ENCODE results near the gene ZHX3.

Gene ZHX3

DNA sequence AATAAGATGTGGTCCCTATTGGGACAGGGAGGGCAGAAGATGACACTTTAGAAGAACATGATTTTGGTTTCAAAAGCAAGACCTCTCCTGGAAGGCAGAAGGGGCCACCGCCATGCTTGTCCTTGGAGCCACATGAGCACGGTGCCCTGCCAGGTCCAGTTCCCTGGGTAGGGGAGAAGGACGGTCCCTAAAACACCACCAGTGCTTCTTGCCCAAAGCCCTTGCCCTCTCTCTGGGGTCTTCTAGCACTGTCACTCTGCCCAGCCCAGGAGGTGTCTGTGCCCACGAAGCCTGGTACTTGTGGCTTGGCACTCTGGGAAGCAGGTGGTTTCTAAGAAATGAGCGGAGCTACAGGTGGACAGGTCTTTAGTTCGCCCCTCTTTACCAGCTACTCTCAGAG is 134.1 kb downstream of the ZHX3 start:
- DNase-seq (ENCODE audit: low spot score) = no peak
- no peak overlapping the region for H4K91ac ChIP-seq (ENCODE audit: low read depth, low read length, poor library complexity)
- no peak overlapping the region for H3K9ac ChIP-seq (ENCODE audit: low read depth, low read length, poor library complexity)
- H3K27ac ChIP-seq (replicated peaks; ENCODE audit: low read length) = no peak overlapping the region
- H2AFZ ChIP-seq (ENCODE audit: low read length) = no peak overlapping the region
- no peak overlapping the region for H2AK5ac ChIP-seq (ENCODE audit: low read depth, low read length)
- H4K8ac ChIP-seq (ENCODE audit: low read depth, low read length) = no peak overlapping the region
- no peak overlapping the region for H3K4me2 ChIP-seq (ENCODE audit: insufficient read depth, low read length, poor library complexity, severe bottlenecking)
- H3K36me3 ChIP-seq (replicated peaks in 1 of 2; ENCODE audit: control insufficient read depth in 2 of 2, insufficient read depth in 2 of 2, low read length in 2 of 2) = peaks cover 0 to 16% of the 10 kb centered on the region in 2 donors
- H3K9me3 ChIP-seq (replicated peaks in 1 of 2; ENCODE audit: control insufficient read depth in 2 of 2, insufficient read depth in 1 of 2, low read depth in 1 of 2, low read length in 2 of 2) = peaks cover 0 to 5% of the 10 kb centered on the region in 2 donors
- no peak overlapping the region for H3K4me3 ChIP-seq (ENCODE audit: low read length in 2 of 2)
- H2BK5ac ChIP-seq (ENCODE audit: low read length) = no peak overlapping the region
- H3K18ac ChIP-seq (ENCODE audit: low read length) = no peak overlapping the region
- no peak overlapping the region for H3K14ac ChIP-seq (ENCODE audit: low read length)
- H3K4me1 ChIP-seq (ENCODE audit: control insufficient read depth in 2 of 2, insufficient read depth in 1 of 2, low read depth in 1 of 2, low read length in 2 of 2) = peaks cover 6 to 7% of the 10 kb centered on the region in 2 donors
- no peak overlapping the region for H2BK15ac ChIP-seq (ENCODE audit: low read length)
- H2BK12ac ChIP-seq (ENCODE audit: low read length) = no peak overlapping the region
- no peak overlapping the region for H3K23ac ChIP-seq (ENCODE audit: low read depth, low read length, poor library complexity)
- no CpG with 5 or more reads among the region's 6 CpGs for WGBS, 2 donors (ENCODE audit: extremely low coverage in 2 of 2, insufficient read length in 2 of 2, insufficient replicate concordance in 1 of 2)
- no peaks in the 10 kb centered on the region for H3K27me3 ChIP-seq (ENCODE audit: control insufficient read depth in 3 of 3, insufficient read depth in 3 of 3, low read depth in 1 of 3, low read length in 3 of 3)
- H2BK120ac ChIP-seq (ENCODE audit: low read depth, low read length) = no peak overlapping the region
- H3K79me1 ChIP-seq (ENCODE audit: low read depth, low read length) = no peaks in the 10 kb centered on the region
- no peak overlapping the region for H3K4ac ChIP-seq (ENCODE audit: low read length)

DNA sequence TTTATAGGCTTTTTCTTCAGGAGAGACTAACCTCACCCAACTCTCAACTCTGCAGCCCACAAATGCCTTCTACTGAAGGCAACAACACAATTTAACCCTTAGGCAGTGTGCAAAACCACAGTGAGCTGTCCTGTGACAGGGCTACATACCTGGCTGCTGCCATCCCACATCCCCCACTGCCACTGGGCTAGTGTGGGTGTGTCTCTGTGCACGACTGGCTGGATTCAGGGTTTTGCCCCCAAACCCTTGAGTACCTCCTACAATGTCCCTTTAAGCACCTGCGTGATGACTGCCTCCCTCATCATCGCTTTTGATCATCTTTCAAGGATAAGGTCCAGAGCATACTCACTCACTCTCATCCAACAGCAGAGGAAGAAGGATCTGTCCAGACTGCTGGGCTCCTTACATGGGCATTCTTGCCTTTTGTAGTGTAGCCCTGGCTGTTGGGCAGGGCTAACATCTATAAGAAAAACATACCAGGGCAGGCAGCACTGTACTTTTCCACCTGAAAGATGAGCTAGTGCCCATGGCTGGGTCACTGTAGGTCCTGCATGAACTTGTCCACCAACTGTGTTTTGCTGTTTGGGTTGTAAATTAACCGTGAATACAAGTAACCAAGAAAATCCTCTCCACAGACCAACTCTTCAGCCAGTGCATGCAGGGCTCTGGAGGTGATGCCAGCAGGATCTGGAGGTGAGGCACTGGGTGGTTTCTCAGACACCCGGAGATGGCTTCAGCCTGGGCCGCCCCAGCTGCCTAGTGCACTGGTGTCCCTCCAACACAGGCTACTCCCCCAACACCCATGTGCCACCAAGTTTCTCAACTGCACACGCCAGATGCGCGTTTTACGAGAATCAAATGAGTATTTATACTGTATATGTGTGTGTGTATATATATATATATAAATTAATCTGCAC is 135.0 kb downstream of the ZHX3 start:
- H3K27me3 ChIP-seq (ENCODE audit: control insufficient read depth in 3 of 3, insufficient read depth in 3 of 3, low read depth in 1 of 3, low read length in 3 of 3) = no peaks in the 10 kb centered on the region
- no peak overlapping the region for H2AK5ac ChIP-seq (ENCODE audit: low read depth, low read length)
- no peaks in the 10 kb centered on the region for H3K79me1 ChIP-seq (ENCODE audit: low read depth, low read length)
- no CpG with 5 or more reads among the region's 10 CpGs for WGBS, 2 donors (ENCODE audit: extremely low coverage in 2 of 2, insufficient read length in 2 of 2, insufficient replicate concordance in 1 of 2)
- no peak overlapping the region for H2BK12ac ChIP-seq (ENCODE audit: low read length)
- peaks cover 6 to 7% of the 10 kb centered on the region in 2 donors for H3K4me1 ChIP-seq (ENCODE audit: control insufficient read depth in 2 of 2, insufficient read depth in 1 of 2, low read depth in 1 of 2, low read length in 2 of 2)
- H2BK15ac ChIP-seq (ENCODE audit: low read length) = no peak overlapping the region
- no peak overlapping the region for H3K14ac ChIP-seq (ENCODE audit: low read length)
- no peak overlapping the region for H2BK5ac ChIP-seq (ENCODE audit: low read length)
- H3K4me3 ChIP-seq (ENCODE audit: low read length in 2 of 2) = no peak overlapping the region
- H4K8ac ChIP-seq (ENCODE audit: low read depth, low read length) = no peak overlapping the region
- H3K18ac ChIP-seq (ENCODE audit: low read length) = no peak overlapping the region
- H3K23ac ChIP-seq (ENCODE audit: low read depth, low read length, poor library complexity) = no peak overlapping the region
- H3K36me3 ChIP-seq (replicated peaks in 1 of 2; ENCODE audit: control insufficient read depth in 2 of 2, insufficient read depth in 2 of 2, low read length in 2 of 2) = peaks cover 0 to 24% of the 10 kb centered on the region in 2 donors
- H2BK120ac ChIP-seq (ENCODE audit: low read depth, low read length) = no peak overlapping the region
- H2AFZ ChIP-seq (ENCODE audit: low read length) = no peak overlapping the region
- H4K91ac ChIP-seq (ENCODE audit: low read depth, low read length, poor library complexity) = no peak overlapping the region
- DNase-seq (ENCODE audit: low spot score) = no peak
- no peak overlapping the region for H3K27ac ChIP-seq (replicated peaks; ENCODE audit: low read length)
- no peak overlapping the region for H3K4ac ChIP-seq (ENCODE audit: low read length)
- H3K9ac ChIP-seq (ENCODE audit: low read depth, low read length, poor library complexity) = no peak overlapping the region
- no peak overlapping the region for H3K4me2 ChIP-seq (ENCODE audit: insufficient read depth, low read length, poor library complexity, severe bottlenecking)
- H3K9me3 ChIP-seq (replicated peaks in 1 of 2; ENCODE audit: control insufficient read depth in 2 of 2, insufficient read depth in 1 of 2, low read depth in 1 of 2, low read length in 2 of 2) = peaks cover 0 to 3% of the 10 kb centered on the region in 2 donors

DNA sequence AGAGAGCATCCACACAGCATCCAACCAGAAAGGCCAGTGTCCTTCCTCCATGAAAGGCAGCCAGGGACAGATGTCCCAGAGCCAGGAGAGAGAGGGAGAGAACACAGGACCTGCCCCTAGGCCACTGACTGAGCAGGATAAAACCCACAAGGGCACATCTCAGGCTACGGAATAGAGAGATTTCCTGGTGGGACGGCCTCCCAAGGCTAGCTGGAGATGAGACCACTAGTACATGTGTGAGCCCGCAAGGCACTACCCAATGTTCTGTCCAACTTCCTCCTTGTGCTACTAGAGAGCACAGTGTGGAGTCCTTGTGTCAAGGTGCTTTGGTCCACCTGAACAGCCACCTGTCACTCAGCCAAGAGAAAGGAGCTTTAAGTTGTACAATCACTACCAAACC is 136.0 kb downstream of the ZHX3 start:
- H3K14ac ChIP-seq (ENCODE audit: low read length) = no peak overlapping the region
- no peak overlapping the region for H4K8ac ChIP-seq (ENCODE audit: low read depth, low read length)
- H3K4me1 ChIP-seq (ENCODE audit: control insufficient read depth in 2 of 2, insufficient read depth in 1 of 2, low read depth in 1 of 2, low read length in 2 of 2) = peaks cover 6 to 7% of the 10 kb centered on the region in 2 donors
- H3K36me3 ChIP-seq (replicated peaks in 1 of 2; ENCODE audit: control insufficient read depth in 2 of 2, insufficient read depth in 2 of 2, low read length in 2 of 2) = peaks cover 7 to 34% of the 10 kb centered on the region in 2 donors
- H4K91ac ChIP-seq (ENCODE audit: low read depth, low read length, poor library complexity) = no peak overlapping the region
- H3K27ac ChIP-seq (replicated peaks; ENCODE audit: low read length) = no peak overlapping the region
- no peak overlapping the region for H2BK12ac ChIP-seq (ENCODE audit: low read length)
- no peak overlapping the region for H3K23ac ChIP-seq (ENCODE audit: low read depth, low read length, poor library complexity)
- no CpG with 5 or more reads among the region's 3 CpGs for WGBS, 2 donors (ENCODE audit: extremely low coverage in 2 of 2, insufficient read length in 2 of 2, insufficient replicate concordance in 1 of 2)
- no peaks in the 10 kb centered on the region for H3K27me3 ChIP-seq (ENCODE audit: control insufficient read depth in 3 of 3, insufficient read depth in 3 of 3, low read depth in 1 of 3, low read length in 3 of 3)
- H3K4ac ChIP-seq (ENCODE audit: low read length) = no peak overlapping the region
- H2BK15ac ChIP-seq (ENCODE audit: low read length) = no peak overlapping the region
- no peaks in the 10 kb centered on the region for H3K79me1 ChIP-seq (ENCODE audit: low read depth, low read length)
- no peak overlapping the region for H2BK5ac ChIP-seq (ENCODE audit: low read length)
- H3K18ac ChIP-seq (ENCODE audit: low read length) = no peak overlapping the region
- H2BK120ac ChIP-seq (ENCODE audit: low read depth, low read length) = no peak overlapping the region
- no peak overlapping the region for H2AK5ac ChIP-seq (ENCODE audit: low read depth, low read length)
- H3K4me3 ChIP-seq (ENCODE audit: low read length in 2 of 2) = no peak overlapping the region
- no peak overlapping the region for H3K4me2 ChIP-seq (ENCODE audit: insufficient read depth, low read length, poor library complexity, severe bottlenecking)
- H2AFZ ChIP-seq (ENCODE audit: low read length) = no peak overlapping the region
- H3K9me3 ChIP-seq (replicated peaks in 1 of 2; ENCODE audit: control insufficient read depth in 2 of 2, insufficient read depth in 1 of 2, low read depth in 1 of 2, low read length in 2 of 2) = no peaks in the 10 kb centered on the region
- DNase-seq (ENCODE audit: low spot score) = no peak
- no peak overlapping the region for H3K9ac ChIP-seq (ENCODE audit: low read depth, low read length, poor library complexity)

DNA sequence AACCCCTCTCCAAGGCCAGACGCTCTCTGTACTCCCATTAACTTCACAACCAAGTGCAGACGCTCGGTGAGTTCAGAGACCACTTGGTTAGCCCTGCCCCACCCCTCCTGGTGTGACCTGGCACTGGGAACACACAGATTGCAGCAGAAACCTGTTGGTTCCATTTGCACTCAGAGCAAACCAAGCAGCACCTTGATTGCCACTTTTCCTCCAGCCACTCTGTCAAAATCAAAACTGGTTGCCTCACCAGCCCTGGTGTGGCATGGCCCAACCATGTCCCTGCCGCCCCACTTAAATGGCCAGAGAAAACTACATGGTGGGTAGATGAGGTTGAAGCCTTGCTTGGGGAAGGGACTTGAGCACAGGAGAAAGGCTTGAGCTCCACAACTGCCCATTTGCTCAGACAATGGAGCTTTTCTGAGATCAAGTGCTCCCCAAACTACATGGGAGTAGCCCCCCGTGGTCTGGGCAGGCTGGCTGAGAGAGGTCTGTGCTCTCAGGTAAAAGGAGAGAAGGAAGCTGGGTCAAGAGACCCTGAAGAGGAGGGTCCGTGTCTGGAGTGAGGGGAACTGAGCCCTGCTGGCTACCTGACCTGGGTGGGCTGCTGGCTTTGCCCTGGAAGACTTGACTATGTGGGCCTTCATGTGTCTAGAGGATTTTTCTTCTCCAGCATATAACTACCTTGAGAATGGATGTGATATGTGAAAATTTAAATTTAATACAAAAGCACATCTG is 136.8 kb downstream of the ZHX3 start:
- H3K79me1 ChIP-seq (ENCODE audit: low read depth, low read length) = no peaks in the 10 kb centered on the region
- H4K8ac ChIP-seq (ENCODE audit: low read depth, low read length) = no peak overlapping the region
- DNase-seq (ENCODE audit: low spot score) = no peak
- H4K91ac ChIP-seq (ENCODE audit: low read depth, low read length, poor library complexity) = no peak overlapping the region
- H3K4me2 ChIP-seq (ENCODE audit: insufficient read depth, low read length, poor library complexity, severe bottlenecking) = no peak overlapping the region
- H3K27me3 ChIP-seq (ENCODE audit: control insufficient read depth in 3 of 3, insufficient read depth in 3 of 3, low read depth in 1 of 3, low read length in 3 of 3) = no peaks in the 10 kb centered on the region
- H2BK12ac ChIP-seq (ENCODE audit: low read length) = no peak overlapping the region
- H2BK15ac ChIP-seq (ENCODE audit: low read length) = no peak overlapping the region
- no peak overlapping the region for H2BK120ac ChIP-seq (ENCODE audit: low read depth, low read length)
- peaks cover 6 to 7% of the 10 kb centered on the region in 2 donors for H3K4me1 ChIP-seq (ENCODE audit: control insufficient read depth in 2 of 2, insufficient read depth in 1 of 2, low read depth in 1 of 2, low read length in 2 of 2)
- no CpG with 5 or more reads among the region's 6 CpGs for WGBS, 2 donors (ENCODE audit: extremely low coverage in 2 of 2, insufficient read length in 2 of 2, insufficient replicate concordance in 1 of 2)
- H2BK5ac ChIP-seq (ENCODE audit: low read length) = no peak overlapping the region
- H3K27ac ChIP-seq (replicated peaks; ENCODE audit: low read length) = no peak overlapping the region
- peaks cover 12 to 42% of the 10 kb centered on the region in 2 donors for H3K36me3 ChIP-seq (replicated peaks in 1 of 2; ENCODE audit: control insufficient read depth in 2 of 2, insufficient read depth in 2 of 2, low read length in 2 of 2)
- H3K4ac ChIP-seq (ENCODE audit: low read length) = no peak overlapping the region
- H3K9me3 ChIP-seq (replicated peaks in 1 of 2; ENCODE audit: control insufficient read depth in 2 of 2, insufficient read depth in 1 of 2, low read depth in 1 of 2, low read length in 2 of 2) = no peaks in the 10 kb centered on the region
- no peak overlapping the region for H3K18ac ChIP-seq (ENCODE audit: low read length)
- no peak overlapping the region for H2AK5ac ChIP-seq (ENCODE audit: low read depth, low read length)
- no peak overlapping the region for H3K9ac ChIP-seq (ENCODE audit: low read depth, low read length, poor library complexity)
- no peak overlapping the region for H2AFZ ChIP-seq (ENCODE audit: low read length)
- H3K4me3 ChIP-seq (ENCODE audit: low read length in 2 of 2) = no peak overlapping the region
- H3K23ac ChIP-seq (ENCODE audit: low read depth, low read length, poor library complexity) = no peak overlapping the region
- no peak overlapping the region for H3K14ac ChIP-seq (ENCODE audit: low read length)
